SK-MEL-5 (cell line): Measurements from ENCODE around the gene HEATR5B. TPM values are rescaled to one million over a fixed set of nuclear protein-coding genes. Genes with fewer than 3 reads are reported as not detected.

ENCODE experiments used
- DNase-seq: peaks from one replicate; pipeline ENCODE4 v3.0.0-alpha.2; 2016; ENCODE audit warnings: low read depth, low spot score
- in situ Hi-C: cut with HindIII; loops from 2 replicates; pipeline ENCODE4 v1.10.0; 2016; ENCODE audit warnings: low sequenced_read_pairs, high pct_unique_total_duplicates, low pct_unique_long_range_greater_than_20kb
- total RNA-seq: library from RNA; depleted of rRNA; stranded (reverse); fragments of >200 nt; shearing (Covaris generic); gene quantifications from 2 replicates; pipeline ENCODE4 v1.2.3, GENCODE V29; 2014

The HEATR5B gene
- total RNA-seq, 1 experiment from 2014 or later: 30.7 TPM

DNA sequence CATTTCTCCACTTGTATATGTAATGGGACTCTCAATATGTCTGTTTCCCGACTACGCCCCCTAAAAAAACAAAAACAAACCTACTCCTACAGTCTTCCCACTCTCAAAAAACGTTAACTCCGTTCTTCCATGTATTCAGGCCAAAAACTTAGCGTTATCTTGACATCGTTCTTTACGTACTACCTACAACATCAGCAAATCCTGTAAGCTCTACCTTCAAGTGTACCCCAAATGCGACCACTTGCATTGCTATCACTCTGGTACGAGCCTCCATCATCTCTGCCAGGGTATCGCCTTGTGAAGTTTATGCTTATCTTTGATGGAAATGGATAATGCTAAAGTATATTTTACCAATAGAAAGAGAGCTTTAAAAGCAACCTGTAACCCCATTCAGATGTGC, 625 bp upstream of the HEATR5B start:
- DNase-seq: no peak
- in situ Hi-C loops: no loop called here

DNA sequence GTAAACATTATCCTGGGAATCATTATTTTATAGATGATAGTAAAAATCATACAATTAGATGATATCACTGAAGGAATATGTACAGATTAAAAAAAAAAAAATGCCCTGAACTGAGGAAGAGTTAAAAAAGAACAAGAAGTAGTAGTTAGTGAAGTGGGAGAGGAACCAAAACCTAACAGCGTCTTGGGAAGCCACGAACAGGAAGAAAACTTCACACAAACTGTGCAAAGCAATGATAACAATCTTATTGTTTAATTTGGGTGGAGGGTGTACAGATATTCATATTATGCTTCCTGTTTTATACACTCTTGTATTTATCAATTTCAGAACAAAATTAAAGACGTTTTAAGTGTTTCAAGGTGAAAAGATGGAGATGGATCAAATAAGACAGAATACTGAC, 3.5 kb downstream of the HEATR5B start:
- in situ Hi-C loops: no loop called here
- no peak for DNase-seq

DNA sequence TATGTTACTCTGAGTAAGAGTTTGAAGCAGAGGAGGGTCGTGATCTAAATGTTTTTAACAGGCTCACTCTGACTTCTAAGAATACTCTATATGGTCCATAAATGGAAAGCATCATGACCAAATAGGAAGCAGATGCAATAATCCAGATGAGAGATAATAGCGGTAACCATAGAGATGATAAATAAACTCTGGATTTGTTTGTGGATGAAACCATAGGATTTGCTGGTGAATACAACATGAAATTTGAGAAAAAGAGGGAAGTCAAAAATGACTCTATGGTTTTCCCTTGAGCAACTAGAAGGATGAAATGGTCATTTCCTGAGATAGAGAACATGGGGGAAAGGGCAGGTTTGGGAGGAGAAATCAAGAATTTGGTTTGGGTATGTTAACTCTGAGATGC, 3.9 kb downstream of the HEATR5B start:
- DNase-seq: no peak
- in situ Hi-C loops: no loop called here

DNA sequence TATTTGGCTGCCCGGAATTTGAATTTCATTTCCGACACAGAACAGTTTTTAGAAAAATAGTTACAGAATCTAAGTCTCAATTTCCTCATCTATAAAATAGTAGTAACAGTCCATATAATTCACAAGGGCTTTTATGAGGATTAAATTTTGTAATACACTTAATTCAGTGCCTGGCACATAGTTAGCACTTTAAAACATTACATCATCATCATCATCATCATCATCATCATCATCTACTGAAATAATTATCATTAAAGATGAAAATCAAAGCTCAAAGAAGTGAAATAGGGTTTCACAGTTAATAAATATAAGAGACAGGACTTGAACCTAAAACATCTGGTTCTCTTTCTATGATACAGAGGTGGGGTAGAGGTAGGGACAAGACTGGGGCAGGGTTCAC, 13.2 kb downstream of the HEATR5B start:
- in situ Hi-C loops: no loop called here
- no peak for DNase-seq

DNA sequence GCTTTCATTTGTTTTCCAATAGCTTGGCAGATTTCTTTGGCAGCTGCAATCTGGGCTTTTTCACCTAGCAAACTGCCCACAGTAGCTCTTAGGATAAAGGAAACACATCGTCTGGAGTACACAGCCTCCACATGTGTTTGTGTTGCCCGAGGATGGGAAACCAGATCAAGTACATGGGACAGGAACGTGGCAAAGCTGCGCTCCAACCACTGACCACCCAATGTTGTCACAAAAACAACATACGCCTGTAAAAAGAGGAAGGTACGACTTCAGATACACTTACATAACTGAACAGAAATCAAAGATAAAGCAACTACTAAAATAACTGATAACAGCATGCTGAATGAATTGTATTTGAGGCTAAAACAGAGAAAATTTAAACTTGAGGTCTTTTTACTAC, 15.5 kb downstream of the HEATR5B start:
- no peak for DNase-seq
- in situ Hi-C loops: no loop called here

DNA sequence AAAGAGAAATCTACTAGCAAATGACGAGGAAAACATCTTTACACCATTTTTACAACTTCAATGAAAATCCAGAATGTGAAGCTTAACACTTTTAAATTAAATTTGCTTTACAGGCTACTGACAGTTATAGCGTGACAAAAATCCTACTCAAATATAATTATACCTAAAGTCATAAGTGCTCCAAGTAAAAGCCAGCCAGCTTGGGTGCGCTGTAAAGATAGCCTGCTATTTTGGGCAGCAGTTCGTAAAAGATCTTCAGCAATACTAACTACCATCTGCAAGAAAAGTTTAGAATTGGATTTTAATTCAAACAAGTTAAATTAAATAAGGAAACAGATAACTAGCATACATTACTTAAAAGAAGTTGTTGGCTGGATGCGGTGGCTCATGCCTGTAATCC, 22.4 kb downstream of the HEATR5B start:
- DNase-seq: no peak
- in situ Hi-C loops: no loop called here

DNA sequence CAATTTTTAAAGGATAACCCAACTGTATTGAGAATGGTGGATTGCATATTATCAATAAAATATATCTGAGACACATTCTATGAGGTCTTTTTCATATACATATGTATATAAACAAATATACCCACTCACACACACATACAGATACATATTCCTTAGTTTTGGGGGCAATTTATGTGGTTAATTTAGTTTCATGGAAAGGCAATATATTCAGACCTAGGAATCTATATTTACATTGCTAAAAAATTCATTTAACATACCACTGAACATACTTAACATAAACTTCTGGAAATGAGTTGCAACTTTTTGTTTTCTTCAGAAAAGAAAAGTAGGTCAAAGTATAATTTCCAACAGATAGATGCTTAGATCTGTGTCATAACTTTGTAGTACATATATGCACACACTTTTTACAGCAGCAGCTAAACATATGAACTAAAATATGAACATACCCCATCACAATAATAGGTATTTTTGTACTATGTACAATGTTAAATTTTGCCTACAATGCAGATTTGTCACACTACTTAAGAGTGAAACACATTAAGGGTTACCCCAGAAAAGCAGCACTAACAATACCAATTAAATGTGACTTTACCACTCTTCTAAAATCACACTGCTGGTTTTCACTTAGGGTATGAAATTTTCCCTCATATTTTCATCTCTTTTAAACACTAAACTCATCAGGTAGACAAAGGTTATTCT, 23.0 kb downstream of the HEATR5B start:
- in situ Hi-C loops: no loop called here

DNA sequence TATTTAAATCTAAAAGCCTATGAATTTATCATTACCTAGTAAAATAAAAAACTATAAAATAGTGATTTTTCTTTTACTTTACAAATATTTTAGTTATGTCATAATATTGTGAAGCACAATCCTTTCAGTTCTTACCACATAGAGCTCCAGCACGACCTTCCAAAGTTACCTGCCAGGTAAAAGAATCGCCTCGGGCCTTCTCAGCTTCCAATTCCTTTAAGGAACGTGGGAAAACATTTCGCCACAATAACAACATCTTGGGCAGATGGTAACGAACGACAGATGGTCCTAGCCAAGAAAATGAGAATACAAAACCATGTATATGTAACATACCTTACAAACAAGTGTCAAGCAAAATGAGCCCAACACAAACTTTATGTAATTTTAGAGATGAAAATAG, 23.7 kb downstream of the HEATR5B start:
- in situ Hi-C loops: no loop called here

More for the DNA sequence above, 23.0 kb downstream of the HEATR5B start:
- no peak for DNase-seq

DNA sequence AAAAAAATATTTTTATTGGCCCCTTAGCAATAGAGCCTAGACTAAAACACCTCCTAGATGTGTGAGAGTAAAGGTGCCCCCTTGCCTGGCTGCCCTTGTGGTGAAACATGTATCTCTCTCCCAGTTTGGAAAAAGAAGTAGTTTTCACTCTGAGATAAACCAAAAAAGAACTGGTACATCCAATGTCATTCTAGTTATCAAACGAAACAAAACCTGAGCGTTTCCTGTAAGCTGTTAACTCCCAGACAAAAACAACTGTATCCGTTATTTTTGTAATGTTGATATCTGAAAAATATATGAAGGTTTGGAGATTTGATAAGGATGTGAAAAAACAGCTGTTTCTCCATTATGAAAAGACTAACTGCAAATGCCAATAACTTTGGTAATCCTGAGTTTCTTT, 24.3 kb downstream of the HEATR5B start:
- in situ Hi-C loops: no loop called here
- no peak for DNase-seq

More for the DNA sequence above, 23.7 kb downstream of the HEATR5B start:
- no peak for DNase-seq

DNA sequence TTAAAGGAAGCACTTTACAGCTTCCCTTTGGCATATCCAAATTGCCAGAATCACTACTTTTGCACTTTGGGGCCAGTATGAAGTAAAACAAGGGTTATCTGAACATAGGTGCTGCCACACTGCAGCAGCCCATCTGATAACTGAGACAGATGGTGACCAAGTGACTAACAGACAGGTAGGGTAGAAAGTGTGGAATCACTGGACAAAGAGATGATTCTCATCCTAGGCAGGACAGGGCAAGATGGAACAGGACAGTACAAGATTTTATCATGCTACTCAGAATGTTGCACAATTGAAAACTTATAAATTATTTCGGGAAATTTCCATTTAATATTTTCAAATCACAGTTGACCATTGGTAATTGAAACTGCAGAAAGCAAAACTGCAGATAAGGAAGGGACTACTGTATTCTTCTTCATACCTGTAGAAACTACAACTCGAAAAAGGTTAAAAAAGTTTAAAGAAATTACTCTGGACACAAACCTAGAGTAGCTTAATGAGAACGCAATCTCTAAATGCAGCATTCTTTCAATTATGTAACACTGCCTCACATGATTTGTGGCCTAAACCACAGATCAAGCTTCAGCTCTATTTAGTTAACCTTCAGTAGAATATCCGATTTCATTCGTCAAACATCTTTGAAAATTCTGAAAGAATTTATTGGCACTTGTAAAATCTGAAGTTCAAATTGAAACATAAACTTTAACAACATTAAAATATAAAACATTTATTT, 31.4 kb downstream of the HEATR5B start:
- in situ Hi-C loops: no loop called here
- DNase-seq: peak; percentile 32

DNA sequence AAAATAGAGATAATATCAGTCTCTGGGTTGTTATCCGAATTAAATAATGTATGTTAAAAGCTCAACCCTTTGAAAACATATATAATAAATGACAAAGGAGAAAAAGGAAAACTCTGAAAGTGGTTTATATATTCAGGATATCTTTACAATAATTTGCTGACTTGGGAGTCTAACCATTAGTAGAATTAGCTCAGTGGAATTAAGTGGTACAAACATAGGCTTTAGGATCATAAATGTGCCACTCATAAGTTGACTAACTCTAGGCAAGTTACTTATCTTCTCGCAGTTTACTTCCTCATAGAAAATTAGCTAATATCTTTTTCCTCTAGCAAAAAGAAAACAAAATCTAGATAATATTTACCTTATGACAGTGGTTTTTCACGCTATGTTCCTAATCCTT, 44.6 kb downstream of the HEATR5B start:
- no peak for DNase-seq
- in situ Hi-C loops: no loop called here

DNA sequence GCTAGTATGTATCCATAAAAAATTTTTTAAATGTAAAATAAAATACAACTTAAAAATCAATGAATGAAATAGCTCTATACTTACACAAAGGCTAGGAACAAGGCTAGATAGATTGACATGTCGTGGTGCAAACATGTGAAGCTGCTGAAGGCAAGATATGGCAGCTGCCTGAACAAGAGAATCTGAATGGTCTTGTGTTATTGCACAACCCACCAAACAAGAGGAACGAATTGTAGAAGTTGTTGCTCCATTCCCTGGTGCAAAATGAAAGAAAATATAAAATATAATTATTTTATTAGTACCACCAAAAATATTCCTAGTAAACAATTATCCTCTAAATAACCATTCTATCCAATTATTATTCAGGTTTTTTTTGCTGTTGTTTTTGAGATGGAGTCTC, 46.4 kb downstream of the HEATR5B start:
- DNase-seq: no peak
- in situ Hi-C loops: no loop called here

DNA sequence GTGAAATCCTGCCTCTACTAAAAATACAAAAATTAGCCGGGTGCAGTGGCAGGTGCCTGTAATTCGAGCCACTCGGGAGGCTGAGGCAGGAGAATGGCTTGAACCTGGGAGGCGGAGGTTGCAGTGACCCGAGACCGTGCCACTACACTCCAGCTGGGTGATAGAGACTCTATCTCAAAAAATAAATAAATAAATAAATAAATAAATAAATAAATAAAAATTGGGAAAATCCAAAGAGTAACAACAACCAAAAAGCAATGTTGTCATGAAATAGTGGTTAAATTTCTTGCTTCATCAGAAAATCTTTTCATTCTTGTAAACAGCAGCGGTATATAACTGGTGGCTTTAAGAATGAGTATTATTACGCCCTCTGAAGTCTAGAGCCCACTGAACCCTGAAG, 54.4 kb downstream of the HEATR5B start:
- no peak for DNase-seq
- in situ Hi-C loops: no loop called here

DNA sequence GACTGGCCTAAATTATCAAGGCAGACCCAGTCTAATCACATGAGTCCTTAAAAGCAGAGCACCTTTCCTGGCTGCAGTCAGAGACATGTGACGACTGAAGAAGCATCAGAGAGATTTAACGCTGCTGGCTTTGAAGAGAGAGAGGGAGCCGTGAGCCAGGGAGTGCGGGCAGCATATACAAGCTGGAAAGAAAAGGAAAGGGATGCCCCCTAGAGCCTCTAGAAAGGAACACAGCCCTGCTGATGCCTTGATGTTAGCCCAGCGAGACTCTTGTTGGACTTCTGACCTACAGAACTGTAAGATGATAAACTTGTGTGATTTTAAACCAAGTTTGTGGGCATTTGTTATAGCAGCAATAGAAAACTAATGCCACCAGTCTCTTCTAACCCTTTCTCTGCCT, 58.1 kb downstream of the HEATR5B start:
- in situ Hi-C loops: no loop called here
- DNase-seq: peak; percentile 51

DNA sequence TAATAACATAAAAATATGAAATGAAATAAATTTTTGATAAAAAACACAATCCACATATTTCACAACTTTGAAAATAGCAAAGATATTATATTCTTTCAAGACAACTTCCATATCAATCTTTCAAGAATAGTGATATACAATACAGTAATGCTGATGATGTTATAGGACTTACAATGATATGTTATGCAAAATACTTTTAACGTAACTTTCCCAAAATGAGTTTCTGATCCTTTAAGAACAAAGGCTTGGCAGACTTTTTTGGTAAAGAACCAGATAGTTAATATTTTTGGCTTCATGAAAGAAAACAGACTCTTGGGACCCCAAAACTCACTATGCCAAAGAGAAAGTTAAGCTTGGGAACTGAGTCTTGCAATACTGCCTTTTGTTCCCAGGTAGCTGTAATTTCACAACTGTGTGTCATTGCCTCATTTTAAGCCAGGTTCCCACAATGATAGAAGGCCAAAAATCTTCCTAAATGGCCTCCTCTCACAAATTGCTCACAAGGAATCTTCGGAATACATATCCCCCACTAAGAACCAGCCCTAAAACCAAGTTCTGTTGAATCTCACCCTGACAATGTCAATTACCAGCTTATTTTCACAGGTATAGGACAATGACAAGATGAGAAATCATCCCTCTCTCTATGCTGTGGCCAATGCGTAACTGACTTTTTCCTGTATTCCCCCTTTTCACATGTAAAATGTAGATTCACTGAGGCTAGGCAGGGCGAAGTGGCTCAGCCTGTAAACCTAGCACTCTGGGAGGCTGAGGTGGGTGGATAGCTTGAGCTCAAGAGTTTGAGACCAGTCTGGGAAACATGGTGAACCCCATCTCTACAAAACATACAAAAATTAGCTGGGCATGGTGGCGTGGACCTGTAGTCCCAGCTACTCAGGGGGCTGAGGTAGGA, 63.0 kb downstream of the HEATR5B start:
- in situ Hi-C loops: no loop called here
- no peak for DNase-seq

DNA sequence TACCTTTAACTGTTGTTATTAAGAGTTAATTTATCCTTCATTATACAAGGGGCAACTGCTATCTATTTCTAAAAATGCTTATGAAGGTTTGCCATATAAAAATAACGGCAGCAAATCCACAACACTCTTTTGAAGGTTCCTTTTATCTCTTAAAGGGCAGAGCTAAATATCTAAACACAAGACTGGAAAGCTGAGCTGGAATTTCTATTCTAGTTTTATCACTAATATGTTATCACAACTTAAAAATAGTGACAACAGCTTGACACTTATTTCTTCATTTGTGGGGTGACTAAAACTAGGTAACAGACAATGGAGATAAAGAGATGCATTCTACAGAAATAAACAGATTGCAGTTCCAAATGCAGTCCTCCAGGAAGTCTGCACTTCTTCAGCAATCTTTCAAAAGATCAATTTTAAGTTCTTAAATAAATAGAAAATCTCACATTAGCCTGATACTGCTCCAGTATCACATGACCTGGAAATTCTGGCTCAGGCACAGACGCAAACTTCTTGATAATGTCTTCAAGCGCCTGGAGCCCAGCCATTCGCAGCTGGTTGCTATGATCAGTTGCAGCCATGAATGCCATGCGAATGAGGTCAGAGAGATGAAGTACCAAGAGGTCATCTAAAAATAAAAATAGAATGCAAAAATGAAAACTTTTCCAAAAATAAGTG, 63.8 kb downstream of the HEATR5B start:
- DNase-seq: no peak
- in situ Hi-C loops: no loop called here

DNA sequence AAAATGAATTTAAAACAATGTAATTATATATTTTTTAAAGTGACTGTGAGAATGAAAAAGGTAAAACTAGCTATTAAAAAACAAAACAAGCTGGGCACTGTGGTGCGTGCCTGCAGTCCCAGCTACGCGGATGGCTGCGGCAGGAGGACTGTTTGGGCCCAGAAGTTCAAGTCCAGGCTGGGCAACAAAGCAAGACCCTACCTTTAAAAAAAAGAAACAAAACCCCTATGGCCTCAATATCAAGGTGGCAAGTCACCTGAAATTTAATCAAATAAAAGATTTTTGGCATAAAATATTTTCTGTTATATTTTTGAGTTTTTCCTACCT, 70.9 kb downstream of the HEATR5B start:
- in situ Hi-C loops: no loop called here
- DNase-seq: no peak

DNA sequence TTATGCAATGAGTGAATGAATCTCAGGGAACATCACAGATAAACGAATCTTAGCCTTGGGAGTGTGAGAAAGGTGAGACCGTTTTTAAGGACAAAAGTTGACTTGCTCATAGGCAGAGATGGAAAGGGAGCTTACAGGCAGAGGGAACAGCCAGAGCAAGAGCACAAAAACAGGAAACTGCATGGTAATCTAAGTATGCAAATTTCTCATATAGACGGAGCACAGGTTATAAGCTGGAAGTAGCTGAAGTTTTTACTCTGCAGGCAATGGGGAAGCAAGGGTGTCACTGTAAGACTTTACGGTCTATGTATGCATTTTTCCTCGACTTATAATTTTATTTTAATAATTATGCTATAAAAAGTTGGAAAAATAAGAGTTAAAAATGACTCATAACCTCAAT, 73.0 kb downstream of the HEATR5B start:
- in situ Hi-C loops: no loop called here

More for the DNA sequence above, 73.0 kb downstream of the HEATR5B start:
- no peak for DNase-seq
